NCI-H146 (cell line): ENCODE data around the gene DIPK1B.
"Not testable (repeated sequence)": the region's sequence is repeated elsewhere in the genome, so short reads cannot be mapped to it uniquely, and the experiment has no call there.

Experiments used
- DNase-seq: peaks from one replicate; lab custom pipeline; 2025; lab: John Stamatoyannopoulos, UW

Gene DIPK1B

DNA sequence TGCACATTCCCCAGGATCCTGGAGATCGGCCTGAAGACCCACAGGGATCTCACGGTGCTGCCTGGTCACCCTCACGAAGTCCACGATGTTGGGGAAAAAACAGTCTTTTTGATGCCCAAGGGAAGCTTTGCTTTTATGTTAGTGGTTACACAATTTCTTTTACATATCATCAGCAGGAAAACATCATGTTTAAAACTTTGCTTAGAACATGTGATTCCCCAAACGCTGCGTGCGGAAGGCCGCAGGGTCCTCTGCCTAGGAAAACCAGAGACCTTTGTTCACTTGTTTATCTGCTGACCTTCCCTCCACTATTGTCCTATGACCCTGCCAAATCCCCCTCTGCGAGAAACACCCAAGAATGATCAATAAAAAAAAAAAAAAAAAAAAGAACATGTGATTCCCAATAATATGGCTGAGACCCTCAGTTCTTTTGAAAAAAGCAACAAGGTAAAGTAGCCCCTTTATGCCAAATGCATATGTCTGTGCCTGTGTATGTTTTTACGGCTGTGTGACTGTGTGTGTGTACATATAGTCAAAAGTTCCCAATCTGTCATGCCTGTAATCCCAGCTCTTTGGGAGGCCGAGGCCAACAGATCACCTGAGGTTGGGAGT lies 13.6 kb upstream of the DIPK1B start:
- no peak for DNase-seq

DNA sequence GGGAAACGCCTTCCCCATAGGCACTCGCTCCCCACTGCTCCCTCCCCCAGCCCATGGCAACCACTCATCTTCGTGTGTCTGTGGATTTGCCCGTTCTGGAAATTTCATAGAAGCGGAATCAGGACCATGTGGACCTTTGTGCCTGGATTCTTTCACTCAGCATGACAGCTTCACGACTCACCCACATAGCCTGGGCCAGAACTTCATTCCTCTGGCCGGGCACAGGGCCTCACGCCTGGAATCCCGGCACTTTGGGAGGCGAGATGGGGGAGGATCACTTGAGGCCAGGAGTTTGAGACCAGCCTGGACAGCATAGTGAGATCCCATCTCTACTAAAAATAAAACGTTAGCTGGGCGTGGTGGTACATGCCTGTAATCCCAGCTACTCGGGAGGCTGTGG lies 12.1 kb upstream of the DIPK1B start:
- no peak for DNase-seq

DNA sequence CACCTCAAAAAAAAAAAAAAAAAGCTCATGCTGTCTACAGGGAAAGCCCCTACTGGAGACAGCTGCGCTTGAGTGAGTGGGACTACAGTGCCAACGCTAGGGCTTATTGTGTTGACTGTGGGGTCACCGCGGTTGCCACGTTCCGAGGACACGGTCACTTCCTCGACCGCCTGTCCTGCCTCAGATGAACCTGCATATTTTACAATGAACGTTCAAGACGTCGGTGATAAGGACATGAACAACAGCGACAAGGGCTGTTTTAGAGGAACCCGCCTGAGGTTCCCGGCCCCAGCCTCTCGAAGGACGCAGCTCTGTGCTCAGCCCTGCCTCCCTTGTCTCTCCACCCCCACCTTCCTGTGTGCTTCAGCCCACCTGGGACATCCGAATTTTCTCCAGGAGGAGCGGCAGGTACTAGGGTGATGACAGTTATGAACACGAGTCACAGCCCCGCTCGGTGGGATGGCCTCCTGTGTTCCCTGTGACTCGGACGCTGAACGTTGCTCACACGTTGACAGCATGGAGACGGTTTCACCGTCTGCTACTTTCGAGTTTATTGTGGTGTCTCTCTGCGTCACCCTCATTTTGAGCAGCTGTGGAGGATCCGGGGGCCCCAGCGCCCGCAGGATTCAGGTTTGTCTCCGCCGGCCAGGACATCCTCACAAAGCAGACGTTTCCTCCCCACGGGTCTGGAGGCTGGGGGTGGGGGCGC lies 11.3 kb upstream of the DIPK1B start:
- no peak for DNase-seq

DNA sequence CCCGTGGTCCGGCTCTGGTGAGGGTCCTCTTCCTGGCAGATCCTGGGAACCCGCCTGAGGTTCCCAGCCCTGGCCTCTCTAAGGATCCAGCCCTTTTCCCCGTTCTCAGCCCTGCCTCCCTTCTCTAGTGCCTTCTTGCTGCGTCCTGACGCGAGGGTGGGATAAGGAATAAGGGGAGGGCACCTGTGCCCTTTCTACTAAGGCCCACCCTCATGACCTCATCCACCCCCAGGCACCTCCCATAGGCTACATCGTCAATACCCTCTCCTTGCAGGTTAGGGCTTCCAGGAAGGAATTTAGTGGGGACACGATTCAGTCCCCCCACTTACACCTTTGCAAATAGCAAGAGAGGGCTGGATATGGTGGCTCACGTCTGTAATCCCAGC lies 10.7 kb upstream of the DIPK1B start:
- DNase-seq = no peak

DNA sequence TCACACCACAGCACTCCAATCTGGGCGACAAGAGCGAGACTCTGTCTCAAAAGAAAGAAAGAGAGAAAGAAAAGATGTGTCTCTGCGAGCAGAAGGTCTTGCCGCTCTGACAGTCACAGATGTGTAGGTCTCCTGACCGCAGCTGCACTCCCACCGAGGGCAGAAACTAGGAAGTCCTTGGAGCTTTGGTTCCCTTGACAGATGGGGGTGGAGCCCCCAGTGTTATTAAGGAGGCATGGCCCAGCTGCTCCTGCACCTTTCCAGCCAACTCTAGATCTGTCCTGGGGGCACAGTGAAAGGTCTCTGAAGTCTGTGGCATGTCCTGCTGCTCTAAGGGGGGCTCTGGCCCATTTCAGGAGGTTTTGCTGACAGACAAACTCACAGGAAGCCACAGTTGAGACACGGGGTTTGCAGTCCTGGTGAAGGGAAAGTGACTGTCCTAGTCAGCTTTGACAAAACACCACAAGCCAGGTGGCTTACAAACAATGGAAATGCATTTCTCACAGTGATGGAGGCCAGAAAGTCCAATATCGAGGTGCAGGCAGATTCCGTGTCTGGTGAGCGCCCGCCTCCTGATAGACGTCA lies 9.0 kb upstream of the DIPK1B start:
- no peak for DNase-seq

DNA sequence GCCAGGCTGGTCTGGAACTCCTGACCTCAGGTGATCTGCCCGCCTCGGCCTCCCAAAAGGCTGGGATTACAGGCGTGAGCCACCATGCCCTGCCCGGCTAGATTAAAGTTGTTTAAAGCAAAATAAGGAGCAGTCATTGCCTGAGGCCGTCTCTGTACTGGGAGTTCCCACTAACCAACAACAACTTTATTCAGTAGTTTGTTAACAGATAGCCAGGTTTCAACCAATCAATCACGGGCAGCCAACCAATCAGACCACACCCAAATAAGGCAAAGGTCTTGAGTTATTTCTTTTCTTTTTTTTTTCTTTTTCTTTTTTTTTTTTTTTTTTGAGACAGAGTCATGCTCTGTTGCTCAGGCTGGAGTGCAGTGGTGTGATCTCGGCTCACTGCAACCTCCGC lies 7.6 kb upstream of the DIPK1B start:
- not testable (repeated sequence) for DNase-seq

DNA sequence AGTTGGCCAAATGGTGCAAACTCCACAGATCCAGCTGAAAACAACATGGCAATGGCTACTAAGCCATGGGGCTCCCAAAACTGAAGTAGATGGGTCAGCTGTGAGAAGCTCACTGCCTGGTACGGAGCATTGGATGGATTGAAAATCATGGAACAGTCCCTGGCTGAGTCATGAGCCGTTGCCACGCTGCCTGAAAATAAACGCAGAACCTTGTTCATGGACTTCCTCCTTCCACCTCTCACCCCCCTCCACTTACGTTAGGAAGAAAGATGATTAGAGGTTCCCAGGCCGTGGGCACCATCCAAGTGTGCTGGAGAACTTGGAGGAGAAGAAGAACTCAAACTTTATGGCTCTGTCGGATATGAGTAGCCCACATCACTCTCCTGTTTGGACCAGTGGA lies 6.8 kb upstream of the DIPK1B start:
- DNase-seq = no peak

DNA sequence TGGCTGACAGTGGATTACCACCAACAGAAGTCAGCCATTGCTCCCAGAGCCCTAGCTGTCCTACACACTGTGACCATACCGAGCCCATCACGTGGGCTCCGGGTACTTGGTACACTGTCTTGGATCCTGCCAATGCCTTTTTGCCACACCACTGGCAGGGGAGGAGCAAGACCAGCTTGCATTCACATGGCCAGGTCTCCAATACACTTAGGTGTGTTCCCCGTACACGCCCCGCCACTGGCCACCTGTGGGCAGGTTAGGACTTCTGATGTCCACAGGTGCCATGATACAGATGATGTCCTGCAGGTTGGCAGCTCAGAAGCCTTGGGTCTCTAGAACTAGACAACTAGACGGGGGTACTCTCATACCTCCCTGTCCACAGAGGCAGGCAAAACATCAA lies 5.4 kb upstream of the DIPK1B start:
- DNase-seq = no peak

DNA sequence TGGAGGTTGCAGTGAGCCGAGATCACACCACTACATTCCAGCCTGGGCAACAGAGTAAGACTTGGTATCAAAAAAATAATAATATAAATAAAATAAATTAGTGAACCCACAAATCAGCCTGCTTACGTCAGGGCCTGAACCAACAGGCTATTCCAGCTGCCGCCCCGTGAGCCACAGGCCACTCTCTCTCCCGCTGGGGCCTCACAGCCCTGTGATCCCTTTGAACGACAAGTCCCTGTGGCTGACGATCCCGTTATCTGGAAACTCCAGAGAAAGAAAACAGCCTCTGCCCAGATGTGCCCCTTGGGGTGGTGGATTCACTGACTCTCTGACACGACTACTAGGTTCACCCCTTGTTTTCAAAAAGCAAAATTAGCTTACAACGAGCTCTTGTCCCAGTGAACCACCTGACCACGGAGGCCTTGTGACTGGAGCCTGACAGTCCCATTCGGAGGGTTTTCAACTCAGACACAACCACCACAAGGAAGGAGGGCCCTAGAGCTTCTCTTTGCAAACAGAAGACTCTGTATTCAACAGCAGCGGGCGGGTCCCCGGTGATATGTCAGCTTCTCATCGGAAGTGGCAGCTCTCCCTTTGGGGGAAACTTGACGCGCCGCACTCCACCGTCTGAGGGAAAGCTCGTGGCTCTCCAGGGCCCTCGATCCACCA lies 4.4 kb upstream of the DIPK1B start:
- DNase-seq = no peak

DNA sequence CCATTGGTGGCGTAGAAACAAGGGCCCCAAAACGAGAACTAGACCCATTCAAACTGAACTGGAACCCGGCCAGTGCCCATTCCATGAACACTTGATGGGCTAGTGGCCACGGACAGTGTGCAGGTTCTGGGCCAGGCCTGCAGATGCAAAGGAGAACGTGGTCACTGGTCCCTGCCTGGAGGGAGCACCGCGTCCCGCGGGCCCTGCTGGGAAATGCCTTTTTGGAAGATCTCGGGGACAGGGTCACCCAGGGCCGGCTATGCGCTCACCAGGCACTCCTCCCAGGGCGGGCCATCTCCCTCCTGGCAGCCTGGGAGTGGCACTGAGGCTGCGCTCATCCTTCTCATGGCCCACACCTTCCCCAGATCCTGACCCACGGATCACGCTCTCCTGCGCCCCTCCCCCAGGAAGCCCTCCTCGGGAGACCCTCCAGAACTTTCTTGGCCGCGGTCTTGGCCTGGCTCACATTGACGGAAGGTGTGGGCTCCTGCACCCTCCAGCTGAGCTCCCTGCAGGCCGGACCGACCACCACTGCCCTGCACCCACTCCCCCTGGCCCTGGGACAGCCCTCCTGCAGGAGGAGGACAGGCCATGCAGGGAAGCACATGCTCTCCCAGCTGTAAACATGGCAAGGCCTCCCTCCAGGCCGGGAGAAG lies 2.8 kb upstream of the DIPK1B start:
- DNase-seq = no peak

DNA sequence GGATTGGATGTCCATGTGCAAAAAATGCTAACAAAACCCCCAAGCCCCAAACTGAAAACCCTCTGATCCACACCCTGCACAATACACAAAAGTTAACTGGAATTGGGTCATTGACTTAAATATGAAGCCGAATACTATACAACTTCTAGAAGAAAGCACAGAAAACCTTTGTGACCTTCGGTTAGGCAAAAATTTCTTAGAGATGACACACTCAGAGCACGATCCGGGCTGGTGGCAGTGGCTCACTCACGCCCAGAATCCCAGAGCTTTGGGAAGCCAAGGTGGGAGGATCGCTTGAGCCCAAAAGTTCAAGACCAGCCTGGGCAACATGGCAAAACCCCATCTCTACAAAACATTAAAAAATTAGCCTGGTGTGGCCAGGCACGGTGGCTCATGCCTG lies 1.8 kb upstream of the DIPK1B start:
- no peak for DNase-seq

DNA sequence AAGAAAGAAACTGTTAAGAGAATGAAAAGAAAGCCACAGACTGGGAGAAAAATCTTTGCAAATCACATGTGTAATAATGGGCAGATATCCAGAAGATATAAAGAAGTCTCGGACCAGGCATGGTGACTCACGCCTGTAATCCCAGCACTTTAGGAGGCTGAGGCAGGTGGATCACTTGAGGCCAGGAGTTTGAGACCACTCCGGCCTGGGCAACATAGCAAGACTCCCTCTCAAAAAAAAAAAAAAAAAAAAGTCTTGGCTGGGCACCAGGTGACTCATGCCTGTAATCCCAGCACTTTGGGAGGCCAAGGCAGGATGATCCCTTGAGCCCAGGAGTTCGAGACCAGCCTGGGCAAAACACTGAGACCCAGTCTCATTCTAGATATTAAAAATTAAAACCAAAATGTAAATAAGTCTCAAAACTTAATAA lies 1.1 kb upstream of the DIPK1B start:
- not testable (repeated sequence) for DNase-seq

DNA sequence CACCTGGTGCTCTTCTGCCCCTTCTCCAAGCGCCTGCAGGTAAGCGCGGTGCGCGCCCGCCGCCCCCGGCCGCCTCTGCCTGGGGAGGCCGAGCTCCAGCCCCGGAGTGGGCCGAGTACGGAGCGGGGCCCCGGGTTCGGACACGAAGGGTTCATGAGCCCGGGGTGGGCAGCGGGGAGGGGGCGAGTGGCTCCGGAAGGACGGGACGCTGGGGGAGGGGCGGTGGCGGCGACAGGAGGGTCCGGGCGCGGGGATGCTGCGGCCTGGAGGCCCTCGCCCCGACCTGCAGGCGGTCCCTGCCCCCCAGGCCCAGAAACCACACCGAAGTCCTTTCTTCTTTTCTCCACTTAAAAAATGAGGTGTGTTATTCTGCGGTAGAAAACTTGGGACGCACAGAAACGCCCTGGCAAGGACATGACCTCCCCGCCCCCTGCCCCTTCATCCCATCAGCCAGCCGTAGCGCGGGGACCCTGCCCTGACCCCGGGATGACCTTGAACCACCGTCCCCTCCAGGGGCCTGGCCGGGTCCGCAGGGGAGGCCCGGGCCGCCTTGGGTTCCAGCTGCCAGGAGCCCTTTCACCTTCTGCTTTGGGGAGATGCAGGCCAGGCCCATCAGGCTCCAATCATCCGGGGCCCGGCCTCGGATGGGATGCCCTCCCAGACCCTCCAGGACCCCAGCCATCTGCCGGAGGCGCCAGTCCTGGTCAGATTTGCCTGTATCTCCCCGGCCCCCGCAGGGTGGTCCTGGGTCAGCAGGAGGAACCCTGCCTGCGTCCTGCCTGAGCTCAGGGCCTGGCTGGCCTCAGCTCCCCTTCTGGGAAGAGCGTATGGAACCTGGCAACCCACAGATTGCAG lies 545 bp downstream of the DIPK1B start:
- DNase-seq = no peak

DNA sequence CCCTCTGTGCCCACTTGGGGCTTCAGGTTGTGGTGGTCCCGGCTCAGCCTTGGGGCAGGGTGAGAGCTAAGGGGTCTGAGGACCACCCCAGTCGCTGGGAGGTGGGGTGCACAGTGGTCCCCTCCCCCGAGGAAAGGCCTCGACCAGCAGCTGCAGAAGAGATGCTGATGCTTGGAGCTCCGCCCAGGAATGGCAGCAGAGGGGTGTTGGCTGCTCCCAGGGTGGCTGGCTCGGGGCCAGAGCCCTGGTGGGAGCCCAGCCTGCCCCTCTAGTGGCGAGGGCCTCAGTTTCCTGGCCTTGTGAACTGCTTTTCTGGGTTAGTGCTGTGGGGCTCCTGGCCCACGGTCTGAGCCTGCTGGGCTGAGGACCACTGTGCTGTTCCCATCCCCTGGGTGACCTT lies 1.2 kb downstream of the DIPK1B start:
- peak; percentile 11 for DNase-seq

DNA sequence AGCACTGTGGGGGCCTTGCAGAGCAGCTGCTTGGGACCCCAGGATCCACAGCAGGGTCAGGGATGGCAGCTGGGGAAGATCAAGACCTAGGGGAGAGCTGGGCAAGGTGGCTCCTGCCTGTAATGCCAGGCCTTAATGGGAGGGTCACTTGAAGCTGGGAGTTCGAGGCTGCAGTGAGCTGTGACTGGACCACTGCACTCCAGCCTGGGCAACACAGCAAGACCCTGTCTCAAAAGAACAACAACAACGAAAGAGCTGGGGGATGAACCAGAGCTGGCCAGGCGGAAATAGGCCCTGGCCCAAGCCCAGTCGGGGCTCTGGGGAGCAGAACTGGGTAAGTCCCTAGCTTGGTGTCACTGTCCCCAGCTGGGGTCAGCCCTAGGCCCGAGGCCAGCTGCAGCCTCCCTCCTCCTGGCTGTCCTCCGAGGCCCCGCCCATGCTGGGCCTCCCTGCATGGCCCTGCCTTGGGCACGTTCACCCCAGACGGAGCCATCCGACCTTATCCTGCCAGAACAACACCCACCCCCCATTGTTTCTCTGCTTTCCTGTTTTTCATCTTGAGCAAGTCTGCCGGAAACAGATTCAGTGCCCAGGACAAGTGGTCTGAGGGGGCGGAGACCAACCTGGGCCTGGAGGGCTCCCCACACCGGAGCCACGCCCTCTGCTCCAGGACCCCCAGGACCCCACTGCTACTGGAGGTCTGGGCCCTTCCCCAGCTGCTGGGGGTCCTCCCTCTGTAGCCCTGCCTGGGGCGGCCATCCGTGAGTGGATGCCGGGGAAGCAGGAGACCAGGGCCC lies 1.9 kb downstream of the DIPK1B start:
- no peak for DNase-seq

DNA sequence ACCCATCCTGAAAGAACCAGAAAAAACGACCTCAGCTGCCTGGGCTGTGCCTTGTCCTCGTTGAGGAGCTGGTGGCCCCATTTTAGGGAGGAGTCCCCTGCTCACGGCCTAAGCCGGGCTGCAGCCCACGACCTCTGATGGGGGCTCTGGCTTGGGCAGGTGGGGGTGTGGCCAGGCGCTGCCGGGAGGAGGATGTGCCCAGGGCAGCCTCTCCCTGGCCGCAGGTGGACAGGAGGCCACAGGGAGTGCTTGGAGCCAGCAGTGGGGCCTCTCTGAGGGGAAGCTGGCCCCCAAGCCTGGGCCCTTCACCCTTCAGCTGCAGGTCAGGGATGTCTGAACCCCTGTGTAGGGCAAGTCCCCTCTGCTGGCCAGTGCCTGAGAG lies 2.5 kb downstream of the DIPK1B start:
- DNase-seq = no peak

DNA sequence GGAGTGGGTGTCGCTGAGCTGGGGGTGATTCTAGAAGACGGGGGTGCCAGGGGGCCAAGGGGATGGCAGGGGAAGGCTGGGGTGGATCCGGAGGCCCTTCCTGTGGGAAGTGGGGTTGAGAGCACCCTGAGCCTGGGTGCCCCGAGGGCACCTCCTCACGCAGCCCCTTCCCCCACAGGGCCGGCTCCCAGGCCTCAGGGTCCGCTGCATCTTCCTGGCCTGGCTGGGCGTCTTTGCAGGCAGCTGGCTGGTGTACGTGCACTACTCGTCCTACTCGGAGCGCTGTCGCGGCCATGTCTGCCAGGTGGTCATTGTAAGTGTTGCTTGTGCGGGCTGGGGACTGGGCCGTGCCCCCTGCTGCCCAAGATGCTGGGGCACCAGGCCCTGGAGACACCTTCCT lies 5.0 kb downstream of the DIPK1B start:
- no peak for DNase-seq

DNA sequence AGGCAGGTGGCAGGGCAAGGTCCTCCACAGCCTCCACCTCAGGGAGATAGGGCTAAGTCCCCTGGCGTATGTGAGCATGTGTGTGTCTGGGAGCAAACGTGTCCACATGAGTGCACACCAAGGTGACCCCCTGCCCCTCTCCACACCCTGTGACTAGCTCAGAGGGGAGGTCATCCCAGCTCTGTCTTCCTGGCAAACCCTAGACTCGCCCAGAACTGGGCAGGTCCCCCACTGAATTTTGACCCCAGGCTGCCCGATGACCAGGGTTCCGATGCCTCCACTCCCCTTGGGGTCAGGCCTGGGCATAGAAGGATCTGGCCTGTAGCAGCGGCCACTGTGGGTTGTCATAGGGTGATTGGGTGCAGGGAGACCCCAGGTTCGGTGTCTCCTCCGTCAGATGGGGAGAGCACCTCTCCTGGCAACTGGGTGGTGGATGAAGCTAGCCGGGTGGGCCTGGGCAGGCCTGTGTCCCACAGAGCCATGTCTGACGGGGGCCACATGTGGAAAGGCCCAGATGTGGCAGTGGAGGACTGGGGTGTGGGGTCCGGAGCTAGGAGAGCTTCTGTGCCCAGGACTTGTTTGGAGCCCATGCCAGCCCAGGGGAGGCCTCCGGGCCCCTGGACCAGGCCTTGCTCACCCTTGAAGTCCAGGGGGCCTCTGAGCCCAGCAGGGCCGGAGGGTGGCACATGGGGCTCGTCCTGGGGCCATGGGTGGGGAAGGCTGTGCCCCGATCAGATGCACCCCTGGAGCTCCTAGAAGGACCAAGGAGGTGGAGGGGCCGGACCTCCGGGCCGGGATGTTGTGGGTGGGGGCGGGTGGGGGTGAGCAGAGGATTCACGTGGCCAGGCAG lies 6.2 kb downstream of the DIPK1B start:
- DNase-seq = no peak

DNA sequence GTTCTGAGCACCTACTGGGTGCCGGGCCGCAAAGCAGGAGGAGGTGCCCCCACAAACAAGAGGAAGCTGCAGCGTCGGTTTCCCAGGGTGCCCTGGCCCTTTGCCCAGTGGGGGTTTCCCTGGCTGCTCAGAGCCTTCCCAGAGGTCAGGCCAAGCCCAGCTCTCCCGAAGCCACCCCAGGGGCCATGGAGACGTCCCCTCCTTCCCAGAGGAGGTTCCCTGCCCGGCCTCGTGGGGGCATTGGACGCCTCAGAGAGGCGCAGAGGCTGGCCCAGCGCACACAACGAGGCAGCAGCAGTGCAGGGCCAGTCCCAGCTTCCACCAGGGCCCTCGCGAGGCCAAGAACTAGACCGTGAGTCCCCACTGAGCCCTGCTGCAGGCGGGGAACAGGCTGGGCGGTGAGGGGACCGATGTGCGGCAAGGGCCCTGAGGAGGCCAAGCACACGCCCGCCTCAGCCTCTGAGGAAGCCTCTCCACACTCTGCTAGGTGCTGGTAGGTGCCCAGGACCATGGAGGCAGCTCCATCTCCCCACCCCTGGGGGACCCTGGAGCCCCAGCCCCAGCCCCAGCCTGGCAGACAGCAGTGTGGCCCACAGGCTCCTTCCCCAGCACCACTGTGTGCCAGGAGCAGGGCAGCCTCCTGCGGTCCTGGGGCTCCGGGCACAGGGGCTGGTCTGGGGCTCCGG lies 7.0 kb downstream of the DIPK1B start:
- DNase-seq = no peak
